ENCODE measurements around the gene PSMC2.

GRCh38 chr7:103373866-103374643 lies 26.6 kb downstream of the PSMC2 start:
- TF ChIP-seq CTCF (IDR thresholded peaks at IDR 0.05), result no peak
- TF ChIP-seq POLR2A (IDR thresholded peaks at IDR 0.05), result no peak

Data from heart left ventricle (tissue), 13 donors.